Trophoblast cell (in vitro differentiated cells and primary cell): Measurements from ENCODE around the gene CLEC4G. TPM values are rescaled to one million over a fixed set of nuclear protein-coding genes. Genes with fewer than 3 reads are reported as not detected.

Source experiments
- DNase-seq, 2 donors: peaks; one replicate each; pipeline ENCODE4 v3.0.0-alpha.2; 2016
- H2AFZ ChIP-seq: 2 replicates; pipeline ENCODE4 v1.6.1; 2013; ENCODE audit warnings: low read length, moderate library complexity, mild to moderate bottlenecking; ENCODE audit not compliant: insufficient read depth, poor library complexity
- H2AK5ac ChIP-seq: 2 replicates; pipeline ENCODE4 v1.6.1; 2013; ENCODE audit warnings: mild to moderate bottlenecking, low read length
- H2BK120ac ChIP-seq: 2 replicates; pipeline ENCODE4 v1.6.1; 2013; ENCODE audit warnings: low read length, mild to moderate bottlenecking, moderate library complexity; ENCODE audit not compliant: insufficient read depth, poor library complexity
- H2BK12ac ChIP-seq: 2 replicates; pipeline ENCODE4 v1.6.1; 2013; ENCODE audit warnings: mild to moderate bottlenecking, low read length, moderate library complexity
- H2BK5ac ChIP-seq: 2 replicates; pipeline ENCODE4 v1.6.1; 2013; ENCODE audit warnings: low read length, low read depth, moderate library complexity, mild to moderate bottlenecking; ENCODE audit not compliant: poor library complexity
- H3K14ac ChIP-seq: 2 replicates; pipeline ENCODE4 v1.6.1; 2013; ENCODE audit warnings: mild to moderate bottlenecking, low read length
- H3K18ac ChIP-seq: 2 replicates; pipeline ENCODE4 v1.6.1; 2013; ENCODE audit warnings: mild to moderate bottlenecking, low read length
- H3K23ac ChIP-seq: 2 replicates; pipeline ENCODE4 v1.6.1; 2013; ENCODE audit warnings: low read length
- H3K27ac ChIP-seq: 2 replicates; pipeline ENCODE4 v1.5.1; 2013; ENCODE audit warnings: low read depth, mild to moderate bottlenecking, inconsistent platforms, low read length, moderate library complexity
- H3K27me3 ChIP-seq: 2 replicates; pipeline ENCODE4 v1.6.1; 2013; ENCODE audit warnings: inconsistent platforms, mild to moderate bottlenecking, low read length, moderate library complexity; ENCODE audit not compliant: insufficient read depth
- H3K36me3 ChIP-seq, 2 experiments: 1 replicate in 1 of 2; 2 replicates in 1 of 2; pipeline ENCODE4 v1.6.1; 2013; ENCODE audit warnings: low read length in 2 of 2, mild to moderate bottlenecking in 2 of 2, moderate library complexity in 1 of 2; ENCODE audit not compliant: insufficient read depth in 2 of 2, control insufficient read depth in 1 of 2
- H3K4ac ChIP-seq: 2 replicates; pipeline ENCODE4 v1.6.1; 2013; ENCODE audit warnings: low read depth, mild to moderate bottlenecking, low read length, moderate library complexity
- H3K4me1 ChIP-seq, 2 experiments: 1 replicate in 1 of 2; 2 replicates in 1 of 2; pipeline ENCODE4 v1.6.1; 2013; ENCODE audit warnings: low read length in 2 of 2, mild to moderate bottlenecking in 2 of 2, moderate library complexity in 1 of 2; ENCODE audit not compliant: insufficient read depth in 2 of 2, control insufficient read depth in 1 of 2
- H3K4me2 ChIP-seq: 2 replicates; pipeline ENCODE4 v1.6.1; 2013; ENCODE audit warnings: inconsistent platforms, mild to moderate bottlenecking, low read length, moderate library complexity
- H3K4me3 ChIP-seq: 2 replicates; pipeline ENCODE4 v1.5.1; 2013; ENCODE audit warnings: mild to moderate bottlenecking, low read depth, low read length, inconsistent platforms
- H3K79me1 ChIP-seq: one replicate; pipeline ENCODE4 v1.6.1; 2013; ENCODE audit warnings: low read length
- H3K79me2 ChIP-seq: 2 replicates; pipeline ENCODE4 v1.6.1; 2013; ENCODE audit warnings: low read length, mild to moderate bottlenecking; ENCODE audit not compliant: control insufficient read depth, insufficient read depth, poor library complexity
- H3K9ac ChIP-seq: 2 replicates; pipeline ENCODE4 v1.6.1; 2013; ENCODE audit warnings: mild to moderate bottlenecking, low read length
- H3K9me3 ChIP-seq: 2 replicates; pipeline ENCODE4 v1.6.1; 2013; ENCODE audit warnings: low read depth, mild to moderate bottlenecking, control low read depth, inconsistent platforms, low read length; ENCODE audit not compliant: insufficient read depth
- H4K12ac ChIP-seq: 2 replicates; pipeline ENCODE4 v1.6.1; 2013; ENCODE audit warnings: low read depth, mild to moderate bottlenecking, low read length, moderate library complexity
- H4K8ac ChIP-seq: 2 replicates; pipeline ENCODE4 v1.6.1; 2013; ENCODE audit warnings: low read depth, mild to moderate bottlenecking, low read length, moderate library complexity
- H4K91ac ChIP-seq: one replicate; pipeline ENCODE4 v1.6.1; 2013; ENCODE audit warnings: low read depth, mild to moderate bottlenecking, low read length, moderate library complexity
- WGBS: extraction: QIAGEN DNeasy Blood & Tissue Kit; methylation state at CpG from one replicate; pipeline ENCODE4 v1.1.7; 2013; ENCODE audit warnings: missing lambda C conversion rate; ENCODE audit not compliant: insufficient read length, insufficient coverage; ENCODE audit errors: extremely low coverage; 5-methylcytosine and 5-hydroxymethylcytosine counted together
- polyA plus RNA-seq: library from polyadenylated mRNA; stranded (reverse); fragments of 200-250 nt; gene quantifications from 2 replicates; pipeline ENCODE4 v1.2.3, GENCODE V29; 2013

CLEC4G gene, protein sequence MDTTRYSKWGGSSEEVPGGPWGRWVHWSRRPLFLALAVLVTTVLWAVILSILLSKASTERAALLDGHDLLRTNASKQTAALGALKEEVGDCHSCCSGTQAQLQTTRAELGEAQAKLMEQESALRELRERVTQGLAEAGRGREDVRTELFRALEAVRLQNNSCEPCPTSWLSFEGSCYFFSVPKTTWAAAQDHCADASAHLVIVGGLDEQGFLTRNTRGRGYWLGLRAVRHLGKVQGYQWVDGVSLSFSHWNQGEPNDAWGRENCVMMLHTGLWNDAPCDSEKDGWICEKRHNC
- polyA plus RNA-seq = not detected in 2 replicates

DNA sequence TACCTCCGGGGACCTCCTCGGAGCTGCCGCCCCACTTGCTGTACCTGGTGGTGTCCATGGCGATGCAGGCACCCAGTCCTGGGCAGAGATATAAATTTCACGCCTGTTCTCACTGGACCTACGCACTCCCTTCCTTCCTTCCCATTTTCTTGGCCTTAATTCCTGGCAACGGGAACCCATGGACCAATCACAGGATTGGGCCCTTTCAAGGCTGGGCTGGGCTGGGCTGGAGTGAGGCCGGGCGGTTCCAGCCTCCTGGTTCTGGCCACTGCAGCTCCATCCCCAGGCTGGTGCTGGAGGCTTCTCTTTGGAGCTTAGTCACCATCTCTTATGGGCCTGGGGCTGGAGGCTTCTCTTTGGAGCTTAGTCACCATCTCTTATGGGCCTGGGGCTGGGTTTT lies at the start of gene CLEC4G:
TSS of gene CLEC4G (minus strand) at position 66 of the 400 bp plus-strand sequence. CDS start at position 58, 8 bp downstream.
- no peak within 1 kb of the TSS for H3K4me3 ChIP-seq
- no peak within 1 kb of the TSS for H2AK5ac ChIP-seq
- H3K14ac ChIP-seq = no peak within 1 kb of the TSS
- H3K4ac ChIP-seq = no peak within 1 kb of the TSS
- no peak within 1 kb of the TSS for H4K12ac ChIP-seq
- no peak within 1 kb of the TSS for H2BK12ac ChIP-seq
- WGBS = no CpG with 5 or more reads among the region's 9 CpGs
- no peak within 1 kb of the TSS for H2BK5ac ChIP-seq
- peaks cover 39% of the 10 kb centered on the region for H3K27me3 ChIP-seq
- H2AFZ ChIP-seq = no peak within 1 kb of the TSS
- no peaks in the 10 kb centered on the region for H3K79me1 ChIP-seq
- no peaks in the 10 kb centered on the region for H3K4me1 ChIP-seq
- H4K8ac ChIP-seq = no peak within 1 kb of the TSS
- no peak within 1 kb of the TSS for H3K23ac ChIP-seq
- DNase-seq = no peak
- no peak within 1 kb of the TSS for H4K91ac ChIP-seq
- no peak within 1 kb of the TSS for H3K18ac ChIP-seq
- no peak within 1 kb of the TSS for H3K4me2 ChIP-seq
- H3K79me2 ChIP-seq = no peaks in the 10 kb centered on the region
- H3K36me3 ChIP-seq = no peaks in the 10 kb centered on the region
- no peak within 1 kb of the TSS for H3K27ac ChIP-seq
- H3K9ac ChIP-seq = no peak within 1 kb of the TSS
- no peak within 1 kb of the TSS for H2BK120ac ChIP-seq
- peaks cover 8% of the 10 kb centered on the region for H3K9me3 ChIP-seq

DNA sequence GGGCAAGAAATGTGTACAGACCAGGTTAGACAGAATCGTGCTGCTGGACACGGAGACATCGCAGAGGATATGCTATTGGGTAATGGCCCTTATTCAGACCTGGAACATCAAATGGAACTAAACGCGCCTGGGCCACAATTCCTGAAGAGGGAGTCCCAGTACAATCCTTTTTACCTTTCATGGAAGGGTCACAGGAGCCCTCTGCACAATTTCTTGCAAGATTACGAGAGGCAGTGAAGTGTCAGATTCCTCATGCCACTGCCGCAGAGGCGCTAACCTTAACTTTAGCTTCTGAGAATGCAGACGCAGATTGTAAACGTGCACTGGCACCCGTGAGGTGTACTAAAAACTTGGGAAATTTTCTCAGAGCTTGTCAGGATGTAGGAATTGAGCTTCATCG lies 49.2 kb upstream of the CLEC4G start:
- H3K4me3 ChIP-seq = no peak overlapping the region
- no peak overlapping the region for H3K14ac ChIP-seq
- H3K4me1 ChIP-seq = peaks cover 8 to 16% of the 10 kb centered on the region in 2 experiments
- no peaks in the 10 kb centered on the region for H3K36me3 ChIP-seq
- H2BK120ac ChIP-seq = no peak overlapping the region
- H3K23ac ChIP-seq = no peak overlapping the region
- no CpG with 5 or more reads among the region's 12 CpGs for WGBS
- DNase-seq = peak; percentile 89 to 94
- no peaks in the 10 kb centered on the region for H3K9me3 ChIP-seq
- H4K91ac ChIP-seq = no peak overlapping the region
- H2AFZ ChIP-seq = no peak overlapping the region
- no peak overlapping the region for H3K9ac ChIP-seq
- H3K79me2 ChIP-seq = no peaks in the 10 kb centered on the region
- no peak overlapping the region for H2AK5ac ChIP-seq
- H3K18ac ChIP-seq = no peak overlapping the region
- no peak overlapping the region for H3K4me2 ChIP-seq
- no peak overlapping the region for H2BK5ac ChIP-seq
- H4K12ac ChIP-seq = no peak overlapping the region
- no peak overlapping the region for H4K8ac ChIP-seq
- no peak overlapping the region for H3K27ac ChIP-seq
- no peaks in the 10 kb centered on the region for H3K79me1 ChIP-seq
- peak overlapping the region; percentile 45 for H2BK12ac ChIP-seq
- H3K27me3 ChIP-seq = no peaks in the 10 kb centered on the region
- H3K4ac ChIP-seq = no peak overlapping the region

DNA sequence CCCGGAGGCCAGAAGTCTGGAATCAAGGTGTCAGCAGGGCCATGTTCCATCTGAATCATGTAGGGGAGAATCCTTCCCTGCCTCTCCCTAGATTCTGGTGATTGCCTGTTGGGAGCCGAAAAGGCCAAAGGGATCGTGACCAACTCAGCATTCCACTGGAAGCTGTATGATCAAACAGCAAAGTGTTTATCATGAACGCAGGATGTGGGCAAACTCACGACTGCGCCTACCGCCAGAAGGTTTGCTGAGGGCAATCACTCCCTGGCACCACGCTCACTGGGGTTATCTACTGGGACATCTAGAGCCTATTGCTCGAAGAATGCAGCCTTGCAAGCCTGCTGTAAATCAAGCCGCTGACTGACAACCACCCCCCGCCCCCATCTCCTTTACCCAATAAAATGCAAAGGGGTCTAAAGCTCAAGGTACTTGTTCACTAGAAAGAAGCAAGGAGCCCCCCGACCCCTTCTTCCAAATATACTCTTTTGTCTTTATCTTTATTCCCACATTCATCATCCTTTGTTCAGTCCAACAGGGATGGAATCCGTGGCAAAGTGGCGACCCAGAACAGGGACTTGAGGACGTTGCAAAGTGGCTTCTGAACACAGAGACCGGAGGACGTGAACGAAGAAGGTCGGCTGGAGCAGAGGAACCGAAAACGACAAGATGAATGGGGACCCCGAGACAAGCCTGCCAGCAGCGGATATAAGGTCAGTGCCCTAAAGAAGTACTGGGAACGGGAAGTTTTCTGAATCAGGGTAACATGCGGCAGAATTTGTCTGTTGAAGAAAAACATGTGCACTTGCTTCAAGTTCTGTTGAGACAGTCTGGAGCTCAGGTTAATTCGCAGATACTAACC lies 47.9 kb upstream of the CLEC4G start:
- Histone ChIP-seq H3K4ac (no peak overlapping the region), H4K91ac (peak overlapping the region; percentile 9), H3K9me3 (no peaks in the 10 kb centered on the region), H3K4me1 (peaks cover 8 to 16% of the 10 kb centered on the region in 2 experiments), H3K4me3 (no peak overlapping the region), H3K14ac (no peak overlapping the region), H2BK120ac (no peak overlapping the region), H4K8ac (no peak overlapping the region), H3K79me1 (no peaks in the 10 kb centered on the region), H3K18ac (no peak overlapping the region), H3K79me2 (no peaks in the 10 kb centered on the region), H3K27me3 (no peaks in the 10 kb centered on the region), H2BK12ac (no peak overlapping the region), H3K9ac (no peak overlapping the region), H3K36me3 (no peaks in the 10 kb centered on the region), H2AK5ac (no peak overlapping the region), H2BK5ac (no peak overlapping the region), H4K12ac (no peak overlapping the region), H3K23ac (no peak overlapping the region), H3K4me2 (no peak overlapping the region), H3K27ac (peak overlapping the region; percentile 8), H2AFZ (no peak overlapping the region)
- WGBS = no CpG with 5 or more reads among the region's 26 CpGs
- DNase-seq = peak; percentile 87 to 93

- Histone ChIP-seq H3K4me2 (no peak overlapping the region), H2AK5ac (no peak overlapping the region), H2BK5ac (no peak overlapping the region), H3K27me3 (no peaks in the 10 kb centered on the region), H3K9ac (no peak overlapping the region), H3K14ac (no peak overlapping the region), H3K23ac (no peak overlapping the region), H4K12ac (no peak overlapping the region), H3K4ac (no peak overlapping the region), H2BK12ac (no peak overlapping the region), H3K36me3 (no peaks in the 10 kb centered on the region), H3K9me3 (no peaks in the 10 kb centered on the region), H3K4me3 (no peak overlapping the region), H3K18ac (no peak overlapping the region), H3K79me1 (no peaks in the 10 kb centered on the region), H3K27ac (no peak overlapping the region), H3K4me1 (peaks cover 9 to 17% of the 10 kb centered on the region in 2 experiments), H2BK120ac (no peak overlapping the region), H3K79me2 (no peaks in the 10 kb centered on the region), H4K8ac (no peak overlapping the region), H4K91ac (no peak overlapping the region), H2AFZ (no peak overlapping the region)
- no CpG with 5 or more reads among the region's 5 CpGs for WGBS
- DNase-seq = no peak
These were observed 46.2 kb upstream of the CLEC4G start for GRCh38 chr19:7778081-7778480.
